ENCODE measurements around the gene CYP2W1.

CYP2W1 gene

DNA sequence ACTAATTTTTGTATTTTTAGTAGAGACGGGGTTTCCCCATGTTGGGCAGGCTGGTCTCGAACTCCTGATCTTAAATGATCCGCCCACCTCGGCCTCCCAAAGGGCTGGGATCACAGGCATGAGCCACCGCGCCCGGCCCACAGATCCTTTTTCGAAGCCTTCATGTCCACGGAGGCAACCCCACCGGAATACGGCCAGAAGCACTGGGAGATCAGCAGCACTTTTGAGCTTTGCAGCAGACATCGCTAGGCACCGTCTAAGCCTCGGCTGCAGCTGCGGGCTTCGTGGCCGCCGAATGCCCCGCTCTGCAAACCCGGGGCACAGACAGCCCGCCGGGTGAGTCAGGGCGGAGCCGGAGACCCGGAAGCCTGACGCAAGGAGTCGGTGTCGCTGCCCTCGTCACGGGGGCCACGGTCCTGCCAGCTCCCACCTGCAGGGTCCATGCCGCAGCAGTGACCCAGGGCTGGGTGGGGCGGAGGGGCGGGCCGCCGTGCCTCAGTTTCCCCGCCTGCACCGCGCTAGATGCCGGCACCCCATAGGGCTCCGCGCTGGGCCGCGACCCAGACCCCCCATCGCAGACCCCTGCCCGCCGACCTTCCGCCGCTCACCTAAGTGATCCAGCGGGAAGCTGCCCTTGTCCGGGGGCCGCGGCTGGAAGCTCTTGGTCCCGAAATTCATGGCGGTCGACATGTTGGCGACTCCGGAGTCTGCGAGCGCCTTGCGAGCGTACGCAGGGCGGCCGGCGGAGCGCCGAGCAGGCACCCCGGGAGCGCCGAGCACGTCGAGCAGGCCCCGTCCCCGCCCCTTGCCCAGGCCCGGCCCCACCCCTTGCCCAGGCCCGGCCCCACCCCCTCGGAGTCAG lies 7.9 kb upstream of the CYP2W1 start, which contains the start of gene COX19 (continued):
- TF ChIP-seq ZNF660 (tag by site-specific recombination; IDR thresholded peaks at IDR 0.05), result 0 out of 2 replicates have a peak, but pooled peaks have one; percentile 36
- no peak for TF ChIP-seq IKZF3 (tag by site-specific recombination; IDR thresholded peaks at IDR 0.05)
- no peak for TF ChIP-seq ZNF211 (tag by site-specific recombination; IDR thresholded peaks at IDR 0.05; ENCODE audit: low read depth)
- TF ChIP-seq, protein P1, sequence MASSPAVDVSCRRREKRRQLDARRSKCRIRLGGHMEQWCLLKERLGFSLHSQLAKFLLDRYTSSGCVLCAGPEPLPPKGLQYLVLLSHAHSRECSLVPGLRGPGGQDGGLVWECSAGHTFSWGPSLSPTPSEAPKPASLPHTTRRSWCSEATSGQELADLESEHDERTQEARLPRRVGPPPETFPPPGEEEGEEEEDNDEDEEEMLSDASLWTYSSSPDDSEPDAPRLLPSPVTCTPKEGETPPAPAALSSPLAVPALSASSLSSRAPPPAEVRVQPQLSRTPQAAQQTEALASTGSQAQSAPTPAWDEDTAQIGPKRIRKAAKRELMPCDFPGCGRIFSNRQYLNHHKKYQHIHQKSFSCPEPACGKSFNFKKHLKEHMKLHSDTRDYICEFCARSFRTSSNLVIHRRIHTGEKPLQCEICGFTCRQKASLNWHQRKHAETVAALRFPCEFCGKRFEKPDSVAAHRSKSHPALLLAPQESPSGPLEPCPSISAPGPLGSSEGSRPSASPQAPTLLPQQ (tag by site-specific recombination; IDR thresholded peaks at IDR 0.05), result 0 out of 2 replicates have a peak, but pooled peaks have one; percentile 15
- no peak for TF ChIP-seq ZNF624 (tag by site-specific recombination; IDR thresholded peaks at IDR 0.05)
- TF ChIP-seq ZBTB48 (tag by site-specific recombination; IDR thresholded peaks at IDR 0.05), result peak; percentile 49; the same call in 1 of the 2 replicates
- peak; percentile 7; the same call in 1 of the 2 replicates for TF ChIP-seq SP2 (tag by site-specific recombination; IDR thresholded peaks at IDR 0.05)
- TF ChIP-seq HOXA7 (CRISPR knock-in tag; IDR thresholded peaks at IDR 0.05; ENCODE audit: borderline replicate concordance), result no peak
- TF ChIP-seq BCL11B (tag by site-specific recombination; IDR thresholded peaks at IDR 0.05; ENCODE audit: low read depth), result no peak
- TF ChIP-seq SCRT1 (tag by site-specific recombination; IDR thresholded peaks at IDR 0.05; ENCODE audit: borderline replicate concordance), result no peak
- 0 out of 2 replicates have a peak, but pooled peaks have one; percentile 59 for TF ChIP-seq ZNF391 (tag by site-specific recombination; IDR thresholded peaks at IDR 0.05; ENCODE audit: borderline replicate concordance, low read depth)
- no peak for TF ChIP-seq ZNF112 (tag by site-specific recombination; IDR thresholded peaks at IDR 0.05)
- TF ChIP-seq ZNF202 (tag by site-specific recombination; IDR thresholded peaks at IDR 0.05; ENCODE audit: borderline replicate concordance), result no peak
- peak; percentile 69; the same call in 1 of the 2 replicates for TF ChIP-seq ZFP3 (tag by site-specific recombination; IDR thresholded peaks at IDR 0.05; ENCODE audit: low read depth)
- TF ChIP-seq, protein P2, sequence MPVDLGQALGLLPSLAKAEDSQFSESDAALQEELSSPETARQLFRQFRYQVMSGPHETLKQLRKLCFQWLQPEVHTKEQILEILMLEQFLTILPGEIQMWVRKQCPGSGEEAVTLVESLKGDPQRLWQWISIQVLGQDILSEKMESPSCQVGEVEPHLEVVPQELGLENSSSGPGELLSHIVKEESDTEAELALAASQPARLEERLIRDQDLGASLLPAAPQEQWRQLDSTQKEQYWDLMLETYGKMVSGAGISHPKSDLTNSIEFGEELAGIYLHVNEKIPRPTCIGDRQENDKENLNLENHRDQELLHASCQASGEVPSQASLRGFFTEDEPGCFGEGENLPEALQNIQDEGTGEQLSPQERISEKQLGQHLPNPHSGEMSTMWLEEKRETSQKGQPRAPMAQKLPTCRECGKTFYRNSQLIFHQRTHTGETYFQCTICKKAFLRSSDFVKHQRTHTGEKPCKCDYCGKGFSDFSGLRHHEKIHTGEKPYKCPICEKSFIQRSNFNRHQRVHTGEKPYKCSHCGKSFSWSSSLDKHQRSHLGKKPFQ (tag by site-specific recombination; IDR thresholded peaks at IDR 0.05), result no peak
- TF ChIP-seq ZBTB21 (tag by site-specific recombination; IDR thresholded peaks at IDR 0.05), result no peak
- TF ChIP-seq SETDB1 (IDR thresholded peaks at IDR 0.05; ENCODE audit: insufficient read length, low read length), result no peak
- TF ChIP-seq ZNF529 (tag by site-specific recombination; IDR thresholded peaks at IDR 0.05; ENCODE audit: insufficient replicate concordance), result no peak
- TF ChIP-seq, protein P3, sequence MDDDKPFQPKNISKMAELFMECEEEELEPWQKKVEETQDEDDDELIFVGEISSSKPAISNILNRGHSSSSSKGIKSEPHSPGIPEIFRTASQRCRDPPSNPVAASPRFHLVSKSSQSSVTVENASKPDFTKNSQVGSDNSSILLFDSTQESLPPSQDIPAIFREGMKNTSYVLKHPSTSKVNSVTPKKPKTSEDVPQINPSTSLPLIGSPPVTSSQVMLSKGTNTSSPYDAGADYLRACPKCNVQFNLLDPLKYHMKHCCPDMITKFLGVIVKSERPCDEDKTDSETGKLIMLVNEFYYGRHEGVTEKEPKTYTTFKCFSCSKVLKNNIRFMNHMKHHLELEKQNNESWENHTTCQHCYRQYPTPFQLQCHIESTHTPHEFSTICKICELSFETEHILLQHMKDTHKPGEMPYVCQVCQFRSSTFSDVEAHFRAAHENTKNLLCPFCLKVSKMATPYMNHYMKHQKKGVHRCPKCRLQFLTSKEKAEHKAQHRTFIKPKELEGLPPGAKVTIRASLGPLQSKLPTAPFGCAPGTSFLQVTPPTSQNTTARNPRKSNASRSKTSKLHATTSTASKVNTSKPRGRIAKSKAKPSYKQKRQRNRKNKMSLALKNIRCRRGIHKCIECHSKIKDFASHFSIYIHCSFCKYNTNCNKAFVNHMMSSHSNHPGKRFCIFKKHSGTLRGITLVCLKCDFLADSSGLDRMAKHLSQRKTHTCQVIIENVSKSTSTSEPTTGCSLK (tag by site-specific recombination; IDR thresholded peaks at IDR 0.05), result no peak
- TF ChIP-seq, protein P4, sequence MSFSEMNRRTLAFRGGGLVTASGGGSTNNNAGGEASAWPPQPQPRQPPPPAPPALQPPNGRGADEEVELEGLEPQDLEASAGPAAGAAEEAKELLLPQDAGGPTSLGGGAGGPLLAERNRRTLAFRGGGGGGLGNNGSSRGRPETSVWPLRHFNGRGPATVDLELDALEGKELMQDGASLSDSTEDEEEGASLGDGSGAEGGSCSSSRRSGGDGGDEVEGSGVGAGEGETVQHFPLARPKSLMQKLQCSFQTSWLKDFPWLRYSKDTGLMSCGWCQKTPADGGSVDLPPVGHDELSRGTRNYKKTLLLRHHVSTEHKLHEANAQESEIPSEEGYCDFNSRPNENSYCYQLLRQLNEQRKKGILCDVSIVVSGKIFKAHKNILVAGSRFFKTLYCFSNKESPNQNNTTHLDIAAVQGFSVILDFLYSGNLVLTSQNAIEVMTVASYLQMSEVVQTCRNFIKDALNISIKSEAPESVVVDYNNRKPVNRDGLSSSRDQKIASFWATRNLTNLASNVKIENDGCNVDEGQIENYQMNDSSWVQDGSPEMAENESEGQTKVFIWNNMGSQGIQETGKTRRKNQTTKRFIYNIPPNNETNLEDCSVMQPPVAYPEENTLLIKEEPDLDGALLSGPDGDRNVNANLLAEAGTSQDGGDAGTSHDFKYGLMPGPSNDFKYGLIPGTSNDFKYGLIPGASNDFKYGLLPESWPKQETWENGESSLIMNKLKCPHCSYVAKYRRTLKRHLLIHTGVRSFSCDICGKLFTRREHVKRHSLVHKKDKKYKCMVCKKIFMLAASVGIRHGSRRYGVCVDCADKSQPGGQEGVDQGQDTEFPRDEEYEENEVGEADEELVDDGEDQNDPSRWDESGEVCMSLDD (tag by site-specific recombination; IDR thresholded peaks at IDR 0.05), result peak; percentile 42; the same call in 1 of the 2 replicates
- TF ChIP-seq ZNF768 (tag by site-specific recombination; IDR thresholded peaks at IDR 0.05), result no peak
- peak; percentile 69; the same call in 1 of the 2 replicates for TF ChIP-seq ZNF324 (tag by site-specific recombination; IDR thresholded peaks at IDR 0.05)
- no peak for TF ChIP-seq ZNF785 (tag by site-specific recombination; IDR thresholded peaks at IDR 0.05)
- TF ChIP-seq, protein P5, sequence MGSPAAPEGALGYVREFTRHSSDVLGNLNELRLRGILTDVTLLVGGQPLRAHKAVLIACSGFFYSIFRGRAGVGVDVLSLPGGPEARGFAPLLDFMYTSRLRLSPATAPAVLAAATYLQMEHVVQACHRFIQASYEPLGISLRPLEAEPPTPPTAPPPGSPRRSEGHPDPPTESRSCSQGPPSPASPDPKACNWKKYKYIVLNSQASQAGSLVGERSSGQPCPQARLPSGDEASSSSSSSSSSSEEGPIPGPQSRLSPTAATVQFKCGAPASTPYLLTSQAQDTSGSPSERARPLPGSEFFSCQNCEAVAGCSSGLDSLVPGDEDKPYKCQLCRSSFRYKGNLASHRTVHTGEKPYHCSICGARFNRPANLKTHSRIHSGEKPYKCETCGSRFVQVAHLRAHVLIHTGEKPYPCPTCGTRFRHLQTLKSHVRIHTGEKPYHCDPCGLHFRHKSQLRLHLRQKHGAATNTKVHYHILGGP (tag by site-specific recombination; IDR thresholded peaks at IDR 0.05), result no peak
- TF ChIP-seq, protein P6, sequence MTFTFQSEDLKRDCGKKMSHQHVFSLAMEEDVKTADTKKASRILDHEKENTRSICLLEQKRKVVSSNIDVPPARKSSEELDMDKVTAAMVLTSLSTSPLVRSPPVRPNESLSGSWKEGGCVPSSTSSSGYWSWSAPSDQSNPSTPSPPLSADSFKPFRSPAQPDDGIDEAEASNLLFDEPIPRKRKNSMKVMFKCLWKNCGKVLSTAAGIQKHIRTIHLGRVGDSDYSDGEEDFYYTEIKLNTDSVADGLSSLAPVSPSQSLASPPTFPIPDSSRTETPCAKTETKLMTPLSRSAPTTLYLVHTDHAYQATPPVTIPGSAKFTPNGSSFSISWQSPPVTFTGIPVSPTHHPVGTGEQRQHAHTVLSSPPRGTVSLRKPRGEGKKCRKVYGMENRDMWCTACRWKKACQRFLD (tag by site-specific recombination; IDR thresholded peaks at IDR 0.05), result no peak
- no peak for TF ChIP-seq ZSCAN30 (tag by site-specific recombination; IDR thresholded peaks at IDR 0.05)
- TF ChIP-seq ZIC2 (tag by site-specific recombination; IDR thresholded peaks at IDR 0.05), result no peak
- no peak for TF ChIP-seq HOXD13 (CRISPR knock-in tag; IDR thresholded peaks at IDR 0.05; ENCODE audit: borderline replicate concordance)

Data from HEK293 (cell line).